Glomerular endothelial cell (primary cell): Measurements from ENCODE around the gene IFNL3. TPM values are rescaled to one million over a fixed set of nuclear protein-coding genes. Genes with fewer than 3 reads are reported as not detected.

Experiments used
- DNase-seq: peaks from one replicate; pipeline ENCODE4 v3.0.0-alpha.2; 2011; ENCODE audit warnings: low read depth, low spot score; ENCODE audit errors: extremely low read depth
- total RNA-seq: library from RNA; depleted of rRNA; stranded (reverse); fragments of >200 nt; gene quantifications from 2 replicates; pipeline ENCODE4 v1.2.3, GENCODE V29; 2015

Gene IFNL3
- total RNA-seq, 1 donor from 2014 or later, result not detected

- DNase-seq, result no peak
Measured at GRCh38 chr19:39194832-39195542, 49.8 kb downstream of the IFNL3 start.

- DNase-seq, result no peak
Measured at GRCh38 chr19:39193803-39194202, 51.0 kb downstream of the IFNL3 start.

Other genes starting within 250 kb of the IFNL3 start
- gene FBXO27, start 212.5 kb downstream of the IFNL3 start, total RNA-seq, result 6.0 and 15.0 TPM in 2 replicates
- gene ACP7, start 160.6 kb downstream of the IFNL3 start, total RNA-seq, result not detected in 2 replicates
- 26.4 and 36.6 TPM in 2 replicates for gene PAK4, start 119.2 kb downstream of the IFNL3 start, total RNA-seq
- gene NCCRP1, start 48.0 kb downstream of the IFNL3 start, total RNA-seq, result not detected in 2 replicates
- gene SYCN, start 40.7 kb downstream of the IFNL3 start, total RNA-seq, result not detected in 2 replicates
- not detected in 2 replicates for gene IFNL4, start 3.9 kb upstream of the IFNL3 start, total RNA-seq
- not detected in 2 replicates for gene IFNL2, start 23.4 kb upstream of the IFNL3 start, total RNA-seq
- gene IFNL1, start 51.4 kb upstream of the IFNL3 start, total RNA-seq, result not detected in 2 replicates
- gene LRFN1, start 75.9 kb upstream of the IFNL3 start, total RNA-seq, result 0.34 and 1.2 TPM in 2 replicates
- gene GMFG, start 91.0 kb upstream of the IFNL3 start, total RNA-seq, result 92.9 and 104 TPM in 2 replicates
- gene SAMD4B, start 97.4 kb upstream of the IFNL3 start, total RNA-seq, result 61.2 and 89.1 TPM in 2 replicates
- gene PAF1, start 146.1 kb upstream of the IFNL3 start, total RNA-seq, result 27.4 and 32.1 TPM in 2 replicates
- gene MED29, start 146.4 kb upstream of the IFNL3 start, total RNA-seq, result 25.1 and 29.5 TPM in 2 replicates
- gene ZFP36, start 161.8 kb upstream of the IFNL3 start, total RNA-seq, result 6.5 and 21.6 TPM in 2 replicates
- gene PLEKHG2, start 167.7 kb upstream of the IFNL3 start, total RNA-seq, result 26.4 and 60.0 TPM in 2 replicates
- gene RPS16, start 190.9 kb upstream of the IFNL3 start, total RNA-seq, result 802 and 1,288 TPM in 2 replicates
- 100 and 104 TPM in 2 replicates for gene SUPT5H, start 200.6 kb upstream of the IFNL3 start, total RNA-seq
- 64.0 and 64.8 TPM in 2 replicates for gene TIMM50, start 235.8 kb upstream of the IFNL3 start, total RNA-seq